Measurements from ENCODE around the gene JOSD2.

- no peak for TF ChIP-seq CTCF (IDR thresholded peaks at IDR 0.05)
- TF ChIP-seq ZFX (IDR thresholded peaks at IDR 0.05; ENCODE audit: borderline replicate concordance), result no peak
Observed at GRCh38 chr19:50551715-50552187, 40.8 kb upstream of the JOSD2 start.

Measured in 22Rv1 (cell line).